Activated naive CD4-positive, alpha-beta T cell treated with anti-CD3 and anti-CD28 coated beads, Interleukin-2, amount 10 ng/mL, durations not matched to agents 5 hours and 36 hours (primary cell): Measurements from ENCODE around the gene ATP10A. TPM values are rescaled to one million over a fixed set of nuclear protein-coding genes. Genes with fewer than 3 reads are reported as not detected.

Experiments used
- microRNA-seq: library from miRNA; unstranded; fragments of <30 nt; microRNA quantifications from one replicate; pipeline ENCODE4 v1.2.0, GENCODE V29; 2022; ENCODE audit warnings: borderline microRNAs expressed, borderline replicate concordance
- total RNA-seq, 2 experiments: library from RNA; stranded (reverse); gene quantifications; one replicate each; pipeline ENCODE4 v1.2.3, GENCODE V29; 2021

The ATP10A gene, protein sequence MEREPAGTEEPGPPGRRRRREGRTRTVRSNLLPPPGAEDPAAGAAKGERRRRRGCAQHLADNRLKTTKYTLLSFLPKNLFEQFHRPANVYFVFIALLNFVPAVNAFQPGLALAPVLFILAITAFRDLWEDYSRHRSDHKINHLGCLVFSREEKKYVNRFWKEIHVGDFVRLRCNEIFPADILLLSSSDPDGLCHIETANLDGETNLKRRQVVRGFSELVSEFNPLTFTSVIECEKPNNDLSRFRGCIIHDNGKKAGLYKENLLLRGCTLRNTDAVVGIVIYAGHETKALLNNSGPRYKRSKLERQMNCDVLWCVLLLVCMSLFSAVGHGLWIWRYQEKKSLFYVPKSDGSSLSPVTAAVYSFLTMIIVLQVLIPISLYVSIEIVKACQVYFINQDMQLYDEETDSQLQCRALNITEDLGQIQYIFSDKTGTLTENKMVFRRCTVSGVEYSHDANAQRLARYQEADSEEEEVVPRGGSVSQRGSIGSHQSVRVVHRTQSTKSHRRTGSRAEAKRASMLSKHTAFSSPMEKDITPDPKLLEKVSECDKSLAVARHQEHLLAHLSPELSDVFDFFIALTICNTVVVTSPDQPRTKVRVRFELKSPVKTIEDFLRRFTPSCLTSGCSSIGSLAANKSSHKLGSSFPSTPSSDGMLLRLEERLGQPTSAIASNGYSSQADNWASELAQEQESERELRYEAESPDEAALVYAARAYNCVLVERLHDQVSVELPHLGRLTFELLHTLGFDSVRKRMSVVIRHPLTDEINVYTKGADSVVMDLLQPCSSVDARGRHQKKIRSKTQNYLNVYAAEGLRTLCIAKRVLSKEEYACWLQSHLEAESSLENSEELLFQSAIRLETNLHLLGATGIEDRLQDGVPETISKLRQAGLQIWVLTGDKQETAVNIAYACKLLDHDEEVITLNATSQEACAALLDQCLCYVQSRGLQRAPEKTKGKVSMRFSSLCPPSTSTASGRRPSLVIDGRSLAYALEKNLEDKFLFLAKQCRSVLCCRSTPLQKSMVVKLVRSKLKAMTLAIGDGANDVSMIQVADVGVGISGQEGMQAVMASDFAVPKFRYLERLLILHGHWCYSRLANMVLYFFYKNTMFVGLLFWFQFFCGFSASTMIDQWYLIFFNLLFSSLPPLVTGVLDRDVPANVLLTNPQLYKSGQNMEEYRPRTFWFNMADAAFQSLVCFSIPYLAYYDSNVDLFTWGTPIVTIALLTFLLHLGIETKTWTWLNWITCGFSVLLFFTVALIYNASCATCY (N-terminal part only)
- total RNA-seq, result 10 to 100 TPM; 45.2 to 47.0 TPM

DNA sequence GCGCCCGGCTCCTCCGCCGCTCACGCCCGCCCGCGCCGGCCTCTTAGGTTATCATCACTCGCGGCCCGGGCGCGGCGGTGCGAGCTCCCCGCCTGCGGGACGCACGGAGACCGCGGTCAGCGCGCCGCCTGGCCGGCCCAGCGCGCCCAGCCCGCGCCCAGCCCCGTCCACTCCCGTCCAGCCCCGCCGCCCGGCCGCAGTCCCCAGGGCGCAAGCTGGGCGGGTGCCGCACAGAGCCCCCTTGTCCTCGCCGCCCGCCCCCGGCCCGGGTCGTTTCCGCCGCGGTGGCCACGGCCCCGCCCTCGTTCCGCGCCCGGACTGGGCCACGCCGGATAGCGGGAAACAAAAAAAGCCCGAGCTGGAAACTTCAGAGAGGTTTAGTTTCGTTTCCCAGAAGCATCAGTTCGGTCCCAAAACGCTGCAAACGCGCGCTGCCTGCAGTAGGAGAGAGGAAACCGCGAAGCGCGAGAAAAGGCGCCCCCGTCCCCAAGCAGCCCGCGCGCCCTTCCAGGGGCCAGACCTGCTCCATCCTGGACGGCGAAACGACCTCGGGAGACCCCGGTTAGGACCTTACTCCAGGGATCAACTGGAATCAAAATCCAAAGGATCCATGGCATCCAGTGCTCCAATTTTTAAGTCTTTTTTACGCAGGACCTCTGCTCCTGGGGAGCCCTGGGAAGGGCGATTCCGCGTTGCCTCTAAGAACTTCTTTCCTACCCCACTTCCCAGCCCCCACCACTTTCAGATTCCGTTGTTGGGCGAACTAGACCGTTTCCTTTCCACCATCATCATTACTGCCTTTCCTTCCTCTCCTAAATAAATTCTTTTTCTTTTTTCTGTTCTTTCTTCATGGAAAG lies at the start of gene ATP10A:
ATP10A (minus strand) TSS at position 217 of the 857 bp plus-strand sequence. CDS start 231 bp downstream, outside the sequence.

Small RNA genes lying within 50 kb of the gene (microRNA-seq; reads per million reads assigned to microRNA genes)
- 0.63 reads per million for gene MIR4715
